ENCODE results near the gene DMRTA1. TPM values are rescaled to one million over a fixed set of nuclear protein-coding genes. Genes with fewer than 3 reads are reported as not detected.
"Not testable (repeated sequence)": the region's sequence is repeated elsewhere in the genome, so short reads cannot be mapped to it uniquely, and the experiment has no call there.

The DMRTA1 gene
- total RNA-seq, 4 donors from 2014 or later: 3.9 to 4.7 (median 4.5) TPM

GRCh38 chr9:22463205-22463604 is 16.6 kb downstream of the DMRTA1 start:
- 93 to 97% methylated on average over 1 of the region's 1 CpG for WGBS, 2 donors
- Histone ChIP-seq H3K27ac (no peak overlapping the region), H3K36me3 (no peaks in the 10 kb centered on the region), H3K9me3 (no peaks in the 10 kb centered on the region), H3K4me1 (no peaks in the 10 kb centered on the region), H3K4me3 (replicated peaks in 1 of 3) (no peak overlapping the region), H3K27me3 (no peaks in the 10 kb centered on the region)
- intact Hi-C loops (cut with DNase I): no loop called here
- DNase-seq: no peak
- TF ChIP-seq POLR2A (IDR thresholded peaks at IDR 0.05) (no peak), CTCF (IDR thresholded peaks at IDR 0.05) (no peak)

DNA sequence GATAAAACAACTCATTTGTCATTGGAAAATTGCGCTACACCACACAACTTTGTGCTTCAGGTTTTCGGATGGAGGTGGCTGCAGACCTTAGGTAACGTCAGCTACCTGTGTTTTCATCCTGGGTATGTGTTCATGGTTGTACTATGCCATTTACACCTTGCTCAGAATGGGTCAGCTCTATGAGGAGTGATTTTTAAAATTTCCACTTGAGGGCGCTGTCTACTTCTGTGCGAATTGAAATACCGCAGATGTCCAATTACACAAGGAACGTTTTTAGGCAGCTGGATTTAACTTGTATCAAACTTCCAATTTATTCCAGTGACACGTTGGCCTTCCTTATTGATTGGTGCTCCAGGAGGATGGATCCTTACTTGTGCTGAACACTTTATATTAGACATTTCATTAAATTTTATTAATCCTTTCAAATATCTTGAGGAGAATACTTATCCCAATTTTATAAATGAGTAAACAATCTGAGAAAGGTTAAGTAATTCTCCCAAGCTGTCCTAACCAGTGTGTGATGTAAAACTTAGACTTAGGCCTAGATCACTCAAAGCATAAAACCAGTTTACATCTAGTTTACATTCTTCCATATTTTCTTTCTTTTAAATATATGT is 23.4 kb downstream of the DMRTA1 start:
- intact Hi-C loops (cut with DNase I): no loop called here
- Histone ChIP-seq H3K27me3 (no peaks in the 10 kb centered on the region), H3K27ac (no peak overlapping the region), H3K36me3 (no peaks in the 10 kb centered on the region), H3K4me3 (replicated peaks in 1 of 3) (no peak overlapping the region), H3K9me3 (no peaks in the 10 kb centered on the region), H3K4me1 (no peaks in the 10 kb centered on the region)
- WGBS, 2 donors: 4 to 7% methylated on average over 8 of the region's 8 CpGs
- TF ChIP-seq CTCF (IDR thresholded peaks at IDR 0.05): peak in 5 of 6 experiments; percentile 12 to 63 (median 39)
- no peak for TF ChIP-seq POLR2A (IDR thresholded peaks at IDR 0.05)
- no peak for DNase-seq

- H3K4me3 ChIP-seq (replicated peaks in 1 of 3): no peak overlapping the region
- TF ChIP-seq CTCF (IDR thresholded peaks at IDR 0.05): no peak
- no peak for TF ChIP-seq POLR2A (IDR thresholded peaks at IDR 0.05)
- H3K27me3 ChIP-seq: no peaks in the 10 kb centered on the region
- H3K4me1 ChIP-seq: no peaks in the 10 kb centered on the region
- 69 to 80% methylated on average over 2 of the region's 2 CpGs for WGBS, 2 donors
- no peaks in the 10 kb centered on the region for H3K9me3 ChIP-seq
- no peak overlapping the region for H3K27ac ChIP-seq
- intact Hi-C loops (cut with DNase I): no loop called here
- DNase-seq: no peak
- no peaks in the 10 kb centered on the region for H3K36me3 ChIP-seq
Measured at GRCh38 chr9:22481566-22481965, 34.9 kb downstream of the DMRTA1 start.

DNA sequence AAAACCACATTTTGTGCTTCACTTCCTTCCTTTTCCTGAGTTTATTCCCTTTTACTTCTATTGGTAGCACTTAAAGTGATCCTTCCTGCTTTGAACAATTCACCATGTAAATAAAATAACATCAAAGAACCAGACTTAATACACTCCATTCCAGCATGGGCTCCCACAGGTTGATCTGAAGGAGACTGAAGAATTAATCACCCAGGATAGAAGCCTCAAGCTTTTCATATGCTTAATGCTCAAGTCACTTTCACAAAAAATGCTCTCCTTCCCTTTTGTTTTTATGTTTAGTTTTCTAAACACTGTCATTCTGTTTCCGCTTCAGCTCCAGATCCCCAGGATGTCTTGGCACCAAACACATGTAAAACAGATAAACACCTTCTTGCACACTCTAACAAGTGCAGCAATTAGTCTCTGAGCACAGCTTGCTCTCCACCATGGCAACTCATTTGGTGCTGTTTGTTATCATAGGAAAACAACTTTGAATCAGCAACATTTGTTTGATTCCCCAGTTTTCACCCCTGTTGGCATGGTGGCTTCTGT is 37.0 kb downstream of the DMRTA1 start:
- no peak for DNase-seq
- intact Hi-C loops (cut with DNase I): no loop called here
- H3K36me3 ChIP-seq: no peaks in the 10 kb centered on the region
- no peaks in the 10 kb centered on the region for H3K9me3 ChIP-seq
- TF ChIP-seq POLR2A (IDR thresholded peaks at IDR 0.05): no peak
- TF ChIP-seq CTCF (IDR thresholded peaks at IDR 0.05): no peak
- H3K4me1 ChIP-seq: no peaks in the 10 kb centered on the region
- WGBS, 2 donors: 73 to 78% methylated on average over 1 of the region's 1 CpG
- no peak overlapping the region for H3K4me3 ChIP-seq (replicated peaks in 1 of 3)
- no peaks in the 10 kb centered on the region for H3K27me3 ChIP-seq
- no peak overlapping the region for H3K27ac ChIP-seq

DNA sequence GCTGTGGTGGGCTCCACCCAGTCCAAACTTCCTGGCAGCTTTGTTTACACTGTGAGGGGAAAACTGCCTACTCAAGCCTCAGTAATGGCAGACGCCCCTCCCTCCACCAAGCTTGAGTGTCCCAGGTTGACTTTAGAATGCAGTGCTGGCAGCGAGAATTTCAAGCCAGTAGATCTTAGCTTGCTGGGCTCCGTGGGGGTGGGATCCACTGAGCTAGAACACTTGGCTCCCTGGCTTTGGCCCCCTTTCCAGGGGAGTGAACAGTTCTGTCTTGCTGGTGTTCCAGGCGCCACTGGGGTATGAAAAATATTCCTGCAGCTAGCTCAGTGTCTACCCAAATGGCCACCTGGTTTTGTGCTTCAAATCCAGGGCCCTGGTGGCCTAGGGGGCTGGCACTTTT is 49.6 kb downstream of the DMRTA1 start:
- WGBS, 2 donors: 37 to 46% methylated on average over 2 to 4 of the region's 4 CpGs
- H3K4me3 ChIP-seq (replicated peaks in 1 of 3); intact Hi-C loops (cut with DNase I); DNase-seq; H3K27ac ChIP-seq; H3K36me3 ChIP-seq; H3K27me3 ChIP-seq; H3K4me1 ChIP-seq; H3K9me3 ChIP-seq: not testable (repeated sequence)
